GM20000 (cell line): Measurements from ENCODE around the gene PCDHAC2.

ENCODE experiments used
- DNase-seq: peaks from one replicate; pipeline ENCODE4 v3.0.0; 2012; ENCODE audit warnings: low spot score
- TF ChIP-seq, protein P1 (sequence below): IDR thresholded peaks from 2 replicates; pipeline ENCODE4 v1.5.1; 2012; ENCODE audit warnings: mild to moderate bottlenecking, control low read depth; ENCODE audit errors: extremely low read depth, missing control alignments

PCDHAC2 gene

DNA sequence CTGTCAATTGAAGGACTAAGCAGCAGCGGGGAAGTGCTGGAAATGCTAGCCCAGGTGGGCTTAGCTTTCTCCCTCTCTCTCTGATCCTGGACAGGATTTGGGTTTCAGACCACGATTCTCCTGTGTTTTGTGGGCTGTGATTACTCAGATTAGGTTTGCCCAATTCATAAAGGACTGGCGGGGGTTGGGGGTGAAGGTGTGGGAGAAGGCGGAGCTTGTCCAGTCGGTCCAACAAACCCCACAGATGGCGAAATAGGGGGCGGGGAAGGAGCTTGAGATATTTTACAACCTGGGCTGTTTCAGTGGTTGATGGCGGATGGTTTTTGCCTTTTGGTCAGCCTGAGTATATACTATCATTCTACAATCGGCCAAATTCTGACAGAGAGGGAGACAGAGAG is 35.2 kb downstream of the PCDHAC2 start:
- no peak for DNase-seq
- TF ChIP-seq, protein P1, sequence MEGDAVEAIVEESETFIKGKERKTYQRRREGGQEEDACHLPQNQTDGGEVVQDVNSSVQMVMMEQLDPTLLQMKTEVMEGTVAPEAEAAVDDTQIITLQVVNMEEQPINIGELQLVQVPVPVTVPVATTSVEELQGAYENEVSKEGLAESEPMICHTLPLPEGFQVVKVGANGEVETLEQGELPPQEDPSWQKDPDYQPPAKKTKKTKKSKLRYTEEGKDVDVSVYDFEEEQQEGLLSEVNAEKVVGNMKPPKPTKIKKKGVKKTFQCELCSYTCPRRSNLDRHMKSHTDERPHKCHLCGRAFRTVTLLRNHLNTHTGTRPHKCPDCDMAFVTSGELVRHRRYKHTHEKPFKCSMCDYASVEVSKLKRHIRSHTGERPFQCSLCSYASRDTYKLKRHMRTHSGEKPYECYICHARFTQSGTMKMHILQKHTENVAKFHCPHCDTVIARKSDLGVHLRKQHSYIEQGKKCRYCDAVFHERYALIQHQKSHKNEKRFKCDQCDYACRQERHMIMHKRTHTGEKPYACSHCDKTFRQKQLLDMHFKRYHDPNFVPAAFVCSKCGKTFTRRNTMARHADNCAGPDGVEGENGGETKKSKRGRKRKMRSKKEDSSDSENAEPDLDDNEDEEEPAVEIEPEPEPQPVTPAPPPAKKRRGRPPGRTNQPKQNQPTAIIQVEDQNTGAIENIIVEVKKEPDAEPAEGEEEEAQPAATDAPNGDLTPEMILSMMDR, result no peak

GRCh38 chr5:141001844-141002604 is 35.7 kb downstream of the PCDHAC2 start:
- TF ChIP-seq, protein P1, result no peak
- DNase-seq, result no peak

GRCh38 chr5:141002605-141002965 is 36.3 kb downstream of the PCDHAC2 start:
- TF ChIP-seq, protein P1, result no peak
- DNase-seq, result no peak

DNA sequence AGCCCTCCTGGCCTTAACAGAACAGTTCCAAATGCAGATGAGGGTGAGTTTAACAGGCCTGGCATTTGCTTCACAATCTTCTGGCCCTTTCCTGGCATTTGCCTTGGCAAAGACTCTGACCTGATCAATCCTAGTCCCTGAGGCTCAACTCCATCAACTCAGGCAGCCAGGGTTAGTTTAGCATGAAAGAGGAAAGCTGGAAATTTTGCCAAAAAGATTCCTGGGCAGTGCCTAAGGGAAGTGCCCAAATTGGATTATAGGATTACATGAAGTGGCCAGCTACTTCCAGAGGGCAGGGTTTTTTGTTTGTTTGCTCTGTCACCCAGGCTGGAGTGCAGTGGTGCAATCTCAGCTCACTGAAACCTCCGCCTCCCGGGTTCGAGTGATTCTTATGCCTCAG is 36.8 kb downstream of the PCDHAC2 start:
- DNase-seq, result no peak

GRCh38 chr5:141003791-141004611 is 37.7 kb downstream of the PCDHAC2 start:
- DNase-seq, result no peak
- TF ChIP-seq, protein P1, result no peak

More for the DNA sequence above, 36.8 kb downstream of the PCDHAC2 start:
- TF ChIP-seq, protein P1, result no peak

DNA sequence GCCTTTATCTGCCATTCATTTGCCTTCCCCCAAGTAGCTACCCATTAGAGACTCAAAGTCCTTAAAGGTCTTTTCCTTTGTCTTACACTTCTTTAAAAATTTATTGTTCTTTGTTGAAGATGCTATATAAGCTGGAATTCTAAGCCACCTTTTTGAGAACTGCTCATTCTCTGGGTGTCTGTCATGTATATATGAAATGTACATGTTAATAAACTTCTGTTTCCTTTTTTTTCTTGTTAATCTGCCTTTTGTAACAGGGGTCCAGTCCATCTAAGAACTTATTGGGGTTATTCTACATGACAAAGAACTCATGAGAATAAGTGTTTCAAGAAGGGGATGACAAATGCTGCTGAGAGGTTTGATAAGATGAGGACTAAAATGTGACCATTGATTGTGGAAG is 41.5 kb downstream of the PCDHAC2 start:
- no peak for DNase-seq
- TF ChIP-seq, protein P1, result no peak
